B cell (primary cell): ENCODE data around the gene NT5DC2. TPM values are rescaled to one million over a fixed set of nuclear protein-coding genes. Genes with fewer than 3 reads are reported as not detected.

Experiments
- ATAC-seq: fragments of 200-7000 bp; cut with Tn5 transposase; one replicate; pipeline ENCODE4 v1.10.0; 2021; ENCODE audit warnings: low read depth, mild to moderate bottlenecking, moderate number of reproducible peaks, moderate library complexity
- CTCF ChIA-PET: fragments of 350-600 bp; sonication (Branson Sonifier 250); formaldehyde crosslinking; loops from one replicate; lab custom pipeline; 2021; ENCODE audit warnings: antibody characterized with exemption, inconsistent platforms; lab: Charles Lee
- POLR2A ChIA-PET: fragments of 350-600 bp; sonication (Branson Sonifier 250); formaldehyde crosslinking; loops from one replicate; lab custom pipeline; 2021; ENCODE audit warnings: antibody characterized with exemption; lab: Charles Lee
- DNase-seq: peaks from one replicate; pipeline ENCODE4 v3.0.0; 2013
- H2AFZ ChIP-seq: 2 replicates; pipeline ENCODE4 v1.6.1; 2012; ENCODE audit warnings: mild to moderate bottlenecking, low read depth, low read length; ENCODE audit not compliant: insufficient read depth, poor library complexity, severe bottlenecking
- H3K27ac ChIP-seq, 2 donors: 1 replicate in 1 of 2; 2 replicates in 1 of 2; pipeline ENCODE4 v1.5.1; 2012 to 2013; ENCODE audit warnings: low read length in 2 of 2, mild to moderate bottlenecking in 2 of 2, moderate library complexity in 1 of 2
- H3K27me3 ChIP-seq, 4 experiments: fragments of 200-600 bp in 1 of 4; sonication (generic) in 1 of 4; replicated peaks in 1 of 4; 1 replicate in 2 of 4; 2 replicates in 2 of 4; pipeline versions ENCODE4 v1.6.1 to v1.7.0; 2013 to 2016; ENCODE audit warnings: low read length in 3 of 4, mild to moderate bottlenecking in 2 of 4, mixed read lengths in 1 of 4, moderate library complexity in 1 of 4; ENCODE audit not compliant: insufficient read depth in 4 of 4, control insufficient read depth in 3 of 4; ENCODE audit errors: control extremely low read depth in 1 of 4
- H3K36me3 ChIP-seq, 2 experiments: replicated peaks in 1 of 2; 1 replicate in 1 of 2; 2 replicates in 1 of 2; pipeline versions ENCODE4 v1.6.1 to v1.7.1; 2013; ENCODE audit warnings: low read length in 1 of 2; ENCODE audit not compliant: insufficient read depth in 2 of 2, control insufficient read depth in 1 of 2; ENCODE audit errors: control extremely low read depth in 1 of 2, extremely low read depth in 1 of 2
- H3K4me1 ChIP-seq, 2 donors: fragments of 200-600 bp in 1 of 2; sonication (generic) in 1 of 2; 1 replicate in 1 of 2; 2 replicates in 1 of 2; pipeline versions ENCODE4 v1.5.1 to v1.6.1; 2013 to 2017; ENCODE audit warnings: low read length in 2 of 2; ENCODE audit not compliant: control insufficient read depth in 2 of 2, insufficient read depth in 2 of 2
- H3K4me2 ChIP-seq: replicated peaks from 2 replicates; pipeline ENCODE3; 2012; ENCODE audit warnings: mild to moderate bottlenecking, low read depth, low read length; ENCODE audit not compliant: poor library complexity, severe bottlenecking
- H3K4me3 ChIP-seq, 5 experiments: fragments of 200-600 bp in 1 of 5; sonication (generic) in 1 of 5; 1 replicate in 3 of 5; 2 replicates in 2 of 5; pipeline versions ENCODE4 v1.5.1 to v1.7.0; 2011 to 2016; ENCODE audit warnings: low read length in 4 of 5, mild to moderate bottlenecking in 4 of 5, low read depth in 2 of 5, control low read depth in 1 of 5, moderate library complexity in 1 of 5; ENCODE audit not compliant: insufficient read depth in 1 of 5; ENCODE audit errors: control extremely low read depth in 1 of 5, extremely low read depth in 1 of 5
- H3K79me2 ChIP-seq: fragments of 200-600 bp; sonication (generic); one replicate; pipeline ENCODE4 v1.6.0; 2016; ENCODE audit warnings: low read length; ENCODE audit not compliant: control insufficient read depth, insufficient read depth
- H3K9ac ChIP-seq: fragments of 200-600 bp; sonication (generic); 2 replicates; pipeline ENCODE4 v1.6.1; 2017; ENCODE audit warnings: mild to moderate bottlenecking, low read length, moderate library complexity
- H3K9me3 ChIP-seq, 3 donors: one replicate each; pipeline versions ENCODE4 v1.6.1 to v1.7.1; 2013; ENCODE audit warnings: low read length in 2 of 3; ENCODE audit not compliant: control insufficient read depth in 2 of 3, insufficient read depth in 1 of 3; ENCODE audit errors: control extremely low read depth in 1 of 3
- H4K20me1 ChIP-seq: 2 replicates; pipeline ENCODE4 v1.6.0; 2012; ENCODE audit warnings: mild to moderate bottlenecking, low read length; ENCODE audit not compliant: insufficient read depth, control insufficient read depth, poor library complexity, severe bottlenecking
- H3K27ac Mint-ChIP-seq: one replicate; pipeline ENCODE4 v1.8.0; 2021; ENCODE audit warnings: mixed read lengths
- H3K27me3 Mint-ChIP-seq: one replicate; pipeline ENCODE4 v1.8.0; 2021; ENCODE audit warnings: mixed read lengths
- H3K4me1 Mint-ChIP-seq: one replicate; pipeline ENCODE4 v1.8.0; 2021; ENCODE audit warnings: mixed read lengths
- H3K4me3 Mint-ChIP-seq: one replicate; pipeline ENCODE4 v1.8.0; 2021; ENCODE audit warnings: mixed read lengths
- H3K9me3 Mint-ChIP-seq: one replicate; pipeline ENCODE4 v1.8.0; 2022; ENCODE audit warnings: mixed read lengths; ENCODE audit not compliant: insufficient read depth
- CTCF ChIP-seq: fragments of 200-600 bp; IDR thresholded peaks from one replicate; pipeline ENCODE4 v1.8.0; 2022; ENCODE audit warnings: antibody characterized with exemption, mild to moderate bottlenecking
- EZH2 ChIP-seq: IDR thresholded peaks from 2 replicates; pipeline ENCODE4 v1.6.1; 2012; ENCODE audit warnings: borderline replicate concordance, low read depth, mild to moderate bottlenecking, moderate library complexity, low read length; ENCODE audit not compliant: insufficient read depth, poor library complexity, severe bottlenecking
- WGBS: methylation state at CpG from one replicate; pipeline ENCODE4 v1.1.5; 2013; ENCODE audit warnings: missing lambda C conversion rate; ENCODE audit not compliant: insufficient coverage; 5-methylcytosine and 5-hydroxymethylcytosine counted together
- intact Hi-C: fragments of 100-400 bp; cut with micrococcal nuclease; formaldehyde crosslinking; loops from one replicate; pipeline ENCODE4 v1.10.0; 2022
- polyA plus RNA-seq: library from polyadenylated mRNA; depleted of rRNA; stranded (reverse); fragments of >200 nt; gene quantifications from 2 replicates; pipeline ENCODE4 v1.2.3, GENCODE V29; 2012
- total RNA-seq, 2 donors: library from RNA; stranded (reverse); fragments of 120-200 nt in 1 of 2; gene quantifications; 1 replicate in 1 of 2; 2 replicates in 1 of 2; pipeline versions ENCODE4 v1.2.3 to v1.2.4, GENCODE V29; 2013 to 2022

Gene NT5DC2
- total and polyA plus RNA-seq, 2 donors (not counting 1 experiment from before 2014, with no cell fraction given): 11.2 to 11.9 TPM

- ChIA-PET POLR2A (no interaction called here), CTCF (no interaction called here)
- Mint-ChIP-seq H3K9me3 (no peaks in the 10 kb centered on the region), H3K27ac (no peak overlapping the region), H3K27me3 (no peaks in the 10 kb centered on the region), H3K4me3 (no peak overlapping the region), H3K4me1 (no peaks in the 10 kb centered on the region)
- Histone ChIP-seq H3K79me2 (no peaks in the 10 kb centered on the region), H2AFZ (no peak overlapping the region), H3K27me3 (no peaks in the 10 kb centered on the region), H3K4me2 (no peak overlapping the region), H3K9ac (no peak overlapping the region), H3K4me1 (no peaks in the 10 kb centered on the region), H4K20me1 (no peaks in the 10 kb centered on the region), H3K36me3 (no peaks in the 10 kb centered on the region), H3K9me3 (no peaks in the 10 kb centered on the region), H3K4me3 (no peak overlapping the region), H3K27ac (no peak overlapping the region)
- no peak for ATAC-seq
- intact Hi-C loops: no loop called here
- DNase-seq: no peak
- 94% methylated on average over 20 of the region's 26 CpGs for WGBS
- no peak for TF ChIP-seq CTCF
- TF ChIP-seq EZH2: no peak
Measured at GRCh38 chr3:52523386-52524257, 10.0 kb downstream of the NT5DC2 start.

- no peak overlapping the region for H3K4me3 ChIP-seq
- H3K36me3 ChIP-seq: no peaks in the 10 kb centered on the region
- WGBS: 87% methylated on average over 14 of the region's 14 CpGs
- H3K4me3 Mint-ChIP-seq: no peak overlapping the region
- ATAC-seq (no peak), DNase-seq (no peak)
- H3K27me3 Mint-ChIP-seq: no peaks in the 10 kb centered on the region
- H3K4me2 ChIP-seq: no peak overlapping the region
- no peak overlapping the region for H2AFZ ChIP-seq
- no peaks in the 10 kb centered on the region for H3K27me3 ChIP-seq
- intact Hi-C loops: no loop called here
- no peak overlapping the region for H3K27ac Mint-ChIP-seq
- H3K4me1 Mint-ChIP-seq: no peaks in the 10 kb centered on the region
- H3K9me3 ChIP-seq: no peaks in the 10 kb centered on the region
- H3K79me2 ChIP-seq: no peaks in the 10 kb centered on the region
- no peak overlapping the region for H3K27ac ChIP-seq
- ChIA-PET CTCF (no interaction called here), POLR2A (no interaction called here)
- TF ChIP-seq CTCF (no peak), EZH2 (no peak)
- no peaks in the 10 kb centered on the region for H3K9me3 Mint-ChIP-seq
- no peaks in the 10 kb centered on the region for H3K4me1 ChIP-seq
- no peaks in the 10 kb centered on the region for H4K20me1 ChIP-seq
- H3K9ac ChIP-seq: no peak overlapping the region
Measured at GRCh38 chr3:52522651-52523251, 10.9 kb downstream of the NT5DC2 start.
